Erythroblast (primary cell): Measurements from ENCODE around the gene SUPT3H.

Source experiments
- GATA1 ChIP-seq: IDR thresholded peaks from 2 replicates; pipeline ENCODE4 v1.6.1; 2011; ENCODE audit warnings: low read depth, mild to moderate bottlenecking, control low read depth, low read length, moderate library complexity
- POLR2A ChIP-seq: IDR thresholded peaks from 2 replicates; pipeline ENCODE4 v1.6.1; 2011; ENCODE audit warnings: mild to moderate bottlenecking, low read length

DNA sequence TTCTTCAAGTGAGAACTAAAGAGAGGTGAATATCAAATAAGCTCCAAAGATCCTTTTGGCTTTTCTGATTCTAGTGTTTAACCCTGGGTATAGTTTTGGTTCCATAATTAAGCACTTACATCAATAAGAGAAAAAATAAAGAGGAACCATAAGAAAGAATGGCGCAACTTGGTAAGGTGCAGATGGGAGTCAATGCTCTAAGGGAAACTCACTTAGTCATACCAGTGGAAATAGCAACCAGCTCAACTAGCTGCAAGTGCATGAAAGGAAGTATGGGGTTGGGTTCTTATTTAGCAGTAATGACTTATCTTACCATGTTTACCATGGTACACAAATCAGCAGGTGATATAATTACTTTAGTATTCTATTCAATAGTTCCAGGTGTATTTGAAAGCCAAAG, 346.1 kb downstream of the SUPT3H start:
- TF ChIP-seq POLR2A (no peak), GATA1 (no peak)
